HepG2 (cell line): Measurements from ENCODE around the gene CSF1R. TPM values are rescaled to one million over a fixed set of nuclear protein-coding genes. Genes with fewer than 3 reads are reported as not detected.

Experiments used
- BCLAF1 ChIP-seq: fragments of 450-650 bp; IDR thresholded peaks from 2 replicates; pipeline ENCODE4 v1.6.1; 2017; ENCODE audit warnings: mild to moderate bottlenecking
- DR1 ChIP-seq: sonication (generic); formaldehyde crosslinking; IDR thresholded peaks from 2 replicates; pipeline ENCODE4 v1.8.0; 2021; ENCODE audit warnings: mild to moderate bottlenecking, missing genetic modification reagents, inconsistent platforms
- ETV5 ChIP-seq: IDR thresholded peaks from 2 replicates; pipeline ENCODE4 v1.6.1; 2018; ENCODE audit warnings: missing biosample characterization, missing genetic modification reagents, inconsistent platforms, borderline replicate concordance
- HNRNPUL1 ChIP-seq: fragments of 200-400 bp; formaldehyde crosslinking; IDR thresholded peaks from 2 replicates; pipeline ENCODE4 v1.6.1; 2017; ENCODE audit warnings: low read depth, mild to moderate bottlenecking, low read length, moderate library complexity
- HOMEZ ChIP-seq: IDR thresholded peaks from 2 replicates; pipeline ENCODE4 v1.6.1; 2016; ENCODE audit warnings: low read depth
- KDM2A ChIP-seq: sonication (generic); formaldehyde crosslinking; IDR thresholded peaks from 2 replicates; pipeline ENCODE4 v1.4.0; 2020; ENCODE audit warnings: low read depth, missing genetic modification reagents, borderline replicate concordance
- MLLT10 ChIP-seq: sonication (generic); formaldehyde crosslinking; IDR thresholded peaks from 2 replicates; pipeline ENCODE4 v1.4.0; 2020; ENCODE audit warnings: missing genetic modification reagents
- NR3C1 ChIP-seq: sonication (generic); formaldehyde crosslinking; IDR thresholded peaks from 2 replicates; pipeline ENCODE4 v1.4.0; 2020; ENCODE audit warnings: missing genetic modification reagents
- RAD51 ChIP-seq: fragments of 450-650 bp; IDR thresholded peaks from 2 replicates; pipeline ENCODE4 v1.6.1; 2016; ENCODE audit warnings: borderline replicate concordance
- SOX13 ChIP-seq, 3 experiments: fragments of 450-650 bp in 1 of 3; sonication (generic) in 1 of 3; formaldehyde crosslinking in 1 of 3; IDR thresholded peaks in 2 of 3; conservative IDR thresholded peaks in 1 of 3; 2 replicates each; pipeline versions ENCODE4 v1.5.0 to v1.6.1; 2016 to 2020; ENCODE audit warnings: antibody characterized with exemption in 1 of 3, mild to moderate bottlenecking in 1 of 3, missing compliant biosample characterization in 1 of 3, missing genetic modification reagents in 1 of 3, moderate library complexity in 1 of 3
- U2AF2 ChIP-seq: fragments of 200-400 bp; formaldehyde crosslinking; IDR thresholded peaks from 2 replicates; pipeline ENCODE4 v1.6.1; 2017; ENCODE audit warnings: low read depth, mild to moderate bottlenecking, low read length
- ZBTB10 ChIP-seq: sonication (generic); formaldehyde crosslinking; IDR thresholded peaks from 2 replicates; pipeline ENCODE4 v1.4.0; 2020; ENCODE audit warnings: missing genetic modification reagents, borderline replicate concordance
- ZBTB39 ChIP-seq: sonication (generic); formaldehyde crosslinking; IDR thresholded peaks from 2 replicates; pipeline ENCODE4 v1.5.0; 2020; ENCODE audit warnings: missing genetic modification reagents
- ZBTB7B ChIP-seq: sonication (generic); formaldehyde crosslinking; IDR thresholded peaks from 2 replicates; pipeline ENCODE4 v1.4.0; 2020; ENCODE audit warnings: missing genetic modification reagents
- ZBTB8A ChIP-seq: sonication (generic); formaldehyde crosslinking; IDR thresholded peaks from 2 replicates; pipeline ENCODE4 v1.4.0; 2020; ENCODE audit warnings: mild to moderate bottlenecking, low read depth, missing genetic modification reagents, borderline replicate concordance
- ZNF225 ChIP-seq: sonication (generic); formaldehyde crosslinking; IDR thresholded peaks from 2 replicates; pipeline ENCODE4 v1.4.0; 2020; ENCODE audit warnings: mild to moderate bottlenecking, missing genetic modification reagents
- ZNF3 ChIP-seq: IDR thresholded peaks from 2 replicates; pipeline ENCODE4 v1.7.0; 2017; ENCODE audit warnings: inconsistent platforms
- ZNF383 ChIP-seq: sonication (generic); formaldehyde crosslinking; IDR thresholded peaks from 2 replicates; pipeline ENCODE4 v1.4.0; 2020; ENCODE audit warnings: missing genetic modification reagents, mild to moderate bottlenecking, borderline replicate concordance
- ZSCAN30 ChIP-seq: sonication (generic); formaldehyde crosslinking; IDR thresholded peaks from 2 replicates; pipeline ENCODE4 v1.5.0; 2020; ENCODE audit warnings: mild to moderate bottlenecking, missing genetic modification reagents
- polyA plus RNA-seq, 8 experiments: library from polyadenylated mRNA; depleted of rRNA in 3 of 8; stranded (reverse) in 7 of 8; unstranded in 1 of 8; fragments of >200 nt; fragmentation: Illumina TruSeq in 4 of 8; extraction: Trizol in 4 of 8; gene quantifications; 2 replicates each; pipeline versions ENCODE4 v1.2.1 to v1.2.3, GENCODE V29; 2011 to 2016; ENCODE audit warnings: low read depth in 4 of 8, missing spikeins in 1 of 8, mixed read lengths in 1 of 8; ENCODE audit not compliant: insufficient read depth in 1 of 8
- total RNA-seq, 5 experiments: library from RNA; depleted of rRNA; stranded (reverse); fragments of >200 nt; fragmentation: Illumina TruSeq; extraction: Trizol; gene quantifications; 2 replicates each; pipeline ENCODE4 v1.2.3, GENCODE V29; 2016; ENCODE audit warnings: low read depth in 1 of 5

Gene CSF1R
- total and polyA plus RNA-seq, 2 of the 13 experiments (the other 11 are each of a cell fraction or from before 2014, with no cell fraction given): 0.01 TPM; not detected in 1

- no peak for TF ChIP-seq MLLT10 (CRISPR knock-in tag)
- no peak for TF ChIP-seq HNRNPUL1
- no peak for TF ChIP-seq ZBTB10 (CRISPR knock-in tag)
- no peak for TF ChIP-seq NR3C1 (CRISPR knock-in tag)
- 0 out of 2 replicates have a peak, but pooled peaks have one; percentile 42 for TF ChIP-seq ZBTB7B (CRISPR knock-in tag)
- no peak for TF ChIP-seq DR1
- no peak for TF ChIP-seq U2AF2
- no peak for TF ChIP-seq RAD51
- TF ChIP-seq ZSCAN30 (CRISPR knock-in tag): no peak
- TF ChIP-seq HOMEZ (CRISPR knock-in tag): peak; percentile 12; the same call in 1 of the 2 replicates
- TF ChIP-seq SOX13 (IDR thresholded peaks at IDR 0.05): no peak
- peak in 1 of 2 experiments; percentile 37; a peak in 1 of 4 replicates for TF ChIP-seq SOX13 (CRISPR knock-in tag; conservative IDR thresholded peaks at IDR 0.05 in 1 of 2, IDR thresholded peaks at IDR 0.05 in 1 of 2)
- no peak for TF ChIP-seq ZNF225 (CRISPR knock-in tag)
- TF ChIP-seq ZBTB39: no peak
- TF ChIP-seq ZNF383 (CRISPR knock-in tag): peak; percentile 82; the same call in 1 of the 2 replicates
- TF ChIP-seq ZNF3: no peak
- no peak for TF ChIP-seq BCLAF1
- no peak for TF ChIP-seq ETV5
- no peak for TF ChIP-seq ZBTB8A (CRISPR knock-in tag)
- peak; percentile 87 for TF ChIP-seq KDM2A (CRISPR knock-in tag)
Measured at GRCh38 chr5:150129813-150130492, 43.6 kb upstream of the CSF1R start (continued).
